Measurements from ENCODE around the gene NMS.
"Not testable (repeated sequence)": the region's sequence is repeated elsewhere in the genome, so short reads cannot be mapped to it uniquely, and the experiment has no call there.

The NMS gene

GRCh38 chr2:100470182-100470581 is at the start of gene NMS:
TSS of gene NMS (plus strand) at chr2:100470482. CDS start at chr2:100470489, 7 bp downstream.
- no peak for DNase-seq

- DNase-seq, result no peak
These were observed 47.8 kb upstream of the NMS start for GRCh38 chr2:100422320-100423055.

- DNase-seq, result no peak
These were observed 46.7 kb upstream of the NMS start for GRCh38 chr2:100423631-100424030.

- DNase-seq, result no peak
These were observed 45.9 kb upstream of the NMS start for GRCh38 chr2:100424277-100424875.

- no peak for DNase-seq
These were observed 45.2 kb upstream of the NMS start for GRCh38 chr2:100425107-100425506.

- DNase-seq, result no peak
These were observed 44.5 kb upstream of the NMS start for GRCh38 chr2:100425573-100426383.

- DNase-seq, result no peak
These were observed 43.9 kb upstream of the NMS start for GRCh38 chr2:100426384-100426720.

GRCh38 chr2:100427111-100427510 is 43.2 kb upstream of the NMS start:
- no peak for DNase-seq

GRCh38 chr2:100427627-100428258 is 42.5 kb upstream of the NMS start:
- peak; percentile 73 for DNase-seq

GRCh38 chr2:100429726-100430125 is 40.6 kb upstream of the NMS start:
- no peak for DNase-seq

GRCh38 chr2:100437751-100438150 is 32.5 kb upstream of the NMS start:
- DNase-seq, result no peak

GRCh38 chr2:100446696-100447095 is 23.6 kb upstream of the NMS start:
- DNase-seq, result no peak

GRCh38 chr2:100451092-100451491 is 19.2 kb upstream of the NMS start:
- DNase-seq, result no peak

- no peak for DNase-seq
These were observed 18.5 kb upstream of the NMS start for GRCh38 chr2:100451734-100452133.

- no peak for DNase-seq
These were observed 16.4 kb upstream of the NMS start for GRCh38 chr2:100453853-100454252.

- DNase-seq, result not testable (repeated sequence)
These were observed 13.9 kb upstream of the NMS start for GRCh38 chr2:100456357-100456756.

GRCh38 chr2:100460904-100461530 is 9.3 kb upstream of the NMS start:
- no peak for DNase-seq

GRCh38 chr2:100470898-100471514 is 724 bp downstream of the NMS start:
- peak; percentile 5 for DNase-seq

GRCh38 chr2:100476606-100477005 is 6.3 kb downstream of the NMS start:
- DNase-seq, result no peak

- peak; percentile 6 for DNase-seq
These were observed 12.5 kb downstream of the NMS start for GRCh38 chr2:100482741-100483140.

- DNase-seq, result no peak
These were observed 13.6 kb downstream of the NMS start for GRCh38 chr2:100483895-100484294.

- no peak for DNase-seq
These were observed 14.1 kb downstream of the NMS start for GRCh38 chr2:100484390-100484789.
